ENCODE data around the gene DPYSL5. TPM values are rescaled to one million over a fixed set of nuclear protein-coding genes. Genes with fewer than 3 reads are reported as not detected.

DPYSL5 gene
- total and polyA plus RNA-seq, 9 of the 15 experiments (the other 6 are each of a cell fraction or from before 2014, with no cell fraction given), result 0.06 TPM; not detected in 8

- TF ChIP-seq ZNF740 (CRISPR knock-in tag; IDR thresholded peaks at IDR 0.05) (peak; percentile 9; the same call in 1 of the 2 replicates), ZNF740 (tag; IDR thresholded peaks at IDR 0.05) (no peak), ARNT (IDR thresholded peaks at IDR 0.05) (no peak), MTA3 (IDR thresholded peaks at IDR 0.05; ENCODE audit: borderline replicate concordance) (no peak), ZNF609 (CRISPR knock-in tag; IDR thresholded peaks at IDR 0.05; ENCODE audit: borderline replicate concordance) (no peak), ETV5 (CRISPR knock-in tag; IDR thresholded peaks at IDR 0.05; ENCODE audit: low read depth) (no peak), ZNF253 (CRISPR knock-in tag; conservative IDR thresholded peaks at IDR 0.05) (no peak), SPI1 (IDR thresholded peaks at IDR 0.05; ENCODE audit: borderline replicate concordance, low read depth, low read length) (no peak), SAP30 (IDR thresholded peaks at IDR 0.05; ENCODE audit: borderline replicate concordance, insufficient read depth, low read depth, low read length, poor library complexity, severe bottlenecking) (no peak), POLR2B (IDR thresholded peaks at IDR 0.05; ENCODE audit: low read depth, partially characterized antibody) (peak; percentile 37), PBX2 (CRISPR knock-in tag; IDR thresholded peaks at IDR 0.05; ENCODE audit: low read depth) (no peak), PBX2 (tag; conservative IDR thresholded peaks at IDR 0.05; ENCODE audit: low read depth) (no peak; the same call in 1 of the 2 replicates), POLR2A (conservative IDR thresholded peaks at IDR 0.05) (0 out of 2 replicates have a peak, but pooled peaks have one; percentile 27), EHMT2 (IDR thresholded peaks at IDR 0.05) (0 out of 2 replicates have a peak, but pooled peaks have one; percentile 26), ZNF583 (CRISPR knock-in tag; IDR thresholded peaks at IDR 0.05) (no peak), GABPB1 (CRISPR knock-in tag; IDR thresholded peaks at IDR 0.05) (peak; percentile 15; the same call in 1 of the 2 replicates), CXXC5 (CRISPR knock-in tag; IDR thresholded peaks at IDR 0.05) (peak; percentile 41), ZNF133 (CRISPR knock-in tag; IDR thresholded peaks at IDR 0.05) (no peak), ZNF707 (CRISPR knock-in tag; conservative IDR thresholded peaks at IDR 0.05) (no peak), RBBP5 (IDR thresholded peaks at IDR 0.05; ENCODE audit: borderline replicate concordance, insufficient read depth, low read length, poor library complexity, severe bottlenecking) (peak; percentile 25), FOXP1 (CRISPR knock-in tag; IDR thresholded peaks at IDR 0.05) (no peak)
These were observed 123.1 kb downstream of the DPYSL5 start (continued) for GRCh38 chr2:26970928-26971627.

Data from K562 (cell line).